HG02588 (cell line): ENCODE data around the gene ZDHHC1.
"Not testable (repeated sequence)": the region's sequence is repeated elsewhere in the genome, so short reads cannot be mapped to it uniquely, and the experiment has no call there.

ENCODE experiments used
- ATAC-seq: cut with Tn5 transposase; IDR thresholded peaks from one replicate; pipeline ENCODE4 v1.9.1; 2021; ENCODE audit warnings: mild to moderate bottlenecking, moderate library complexity; ENCODE audit not compliant: unreplicated experiment

Gene ZDHHC1

GRCh38 chr16:67394155-67395104 lies 21.8 kb downstream of the ZDHHC1 start:
- no peak for ATAC-seq

- no peak for ATAC-seq
These were observed 22.5 kb downstream of the ZDHHC1 start for GRCh38 chr16:67393788-67394154.

- ATAC-seq: no peak
These were observed 23.0 kb downstream of the ZDHHC1 start, which contains the start of gene TPPP3 for GRCh38 chr16:67393111-67393787. TPPP3 (minus strand) TSS chr16:67393498; CDS start chr16:67391111, 2,387 bp downstream.

- ATAC-seq: no peak
These were observed 23.8 kb downstream of the ZDHHC1 start for GRCh38 chr16:67392301-67393059.

GRCh38 chr16:67391424-67392300 lies 24.6 kb downstream of the ZDHHC1 start:
- ATAC-seq: no peak

GRCh38 chr16:67390816-67391423 lies 25.4 kb downstream of the ZDHHC1 start:
- no peak for ATAC-seq

- no peak for ATAC-seq
These were observed 26.1 kb downstream of the ZDHHC1 start for GRCh38 chr16:67389911-67390815.

- ATAC-seq: no peak
These were observed 27.7 kb downstream of the ZDHHC1 start for GRCh38 chr16:67388591-67388990.

GRCh38 chr16:67388191-67388590 lies 28.1 kb downstream of the ZDHHC1 start:
- ATAC-seq: no peak

- ATAC-seq: no peak
These were observed 28.7 kb downstream of the ZDHHC1 start for GRCh38 chr16:67387479-67388079.

GRCh38 chr16:67386861-67387455 lies 29.3 kb downstream of the ZDHHC1 start:
- ATAC-seq: no peak

- no peak for ATAC-seq
These were observed 31.3 kb downstream of the ZDHHC1 start for GRCh38 chr16:67384778-67385510.

GRCh38 chr16:67383284-67383683 lies 33.0 kb downstream of the ZDHHC1 start:
- no peak for ATAC-seq

GRCh38 chr16:67378642-67379041 lies 37.6 kb downstream of the ZDHHC1 start:
- no peak for ATAC-seq

GRCh38 chr16:67376012-67376411 lies 40.3 kb downstream of the ZDHHC1 start:
- not testable (repeated sequence) for ATAC-seq

- no peak for ATAC-seq
These were observed 43.6 kb downstream of the ZDHHC1 start for GRCh38 chr16:67372664-67373063.

- no peak for ATAC-seq
These were observed 45.6 kb downstream of the ZDHHC1 start for GRCh38 chr16:67370661-67371060.
